Measurements from ENCODE around the gene INPP5B.

DNA sequence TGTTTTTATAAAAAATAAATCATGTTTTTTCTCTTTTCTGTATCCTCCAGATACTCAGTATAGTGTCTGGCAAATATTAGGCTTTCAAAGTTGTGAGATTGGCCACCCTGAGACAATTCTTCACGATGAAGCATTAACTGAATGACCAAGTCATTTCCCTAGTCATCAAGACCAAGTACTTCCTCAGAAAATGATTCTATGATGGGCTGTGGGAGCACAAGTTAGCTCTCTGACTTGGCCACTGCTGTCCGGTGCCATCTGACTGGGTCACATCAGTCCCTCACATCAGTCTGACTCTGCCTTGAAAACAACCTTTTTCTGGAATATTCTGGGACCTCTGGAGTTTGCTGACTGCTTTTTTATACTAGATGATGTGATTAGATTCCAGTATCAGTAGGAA, 125.4 kb downstream of the INPP5B start:
- TF ChIP-seq, protein P1, sequence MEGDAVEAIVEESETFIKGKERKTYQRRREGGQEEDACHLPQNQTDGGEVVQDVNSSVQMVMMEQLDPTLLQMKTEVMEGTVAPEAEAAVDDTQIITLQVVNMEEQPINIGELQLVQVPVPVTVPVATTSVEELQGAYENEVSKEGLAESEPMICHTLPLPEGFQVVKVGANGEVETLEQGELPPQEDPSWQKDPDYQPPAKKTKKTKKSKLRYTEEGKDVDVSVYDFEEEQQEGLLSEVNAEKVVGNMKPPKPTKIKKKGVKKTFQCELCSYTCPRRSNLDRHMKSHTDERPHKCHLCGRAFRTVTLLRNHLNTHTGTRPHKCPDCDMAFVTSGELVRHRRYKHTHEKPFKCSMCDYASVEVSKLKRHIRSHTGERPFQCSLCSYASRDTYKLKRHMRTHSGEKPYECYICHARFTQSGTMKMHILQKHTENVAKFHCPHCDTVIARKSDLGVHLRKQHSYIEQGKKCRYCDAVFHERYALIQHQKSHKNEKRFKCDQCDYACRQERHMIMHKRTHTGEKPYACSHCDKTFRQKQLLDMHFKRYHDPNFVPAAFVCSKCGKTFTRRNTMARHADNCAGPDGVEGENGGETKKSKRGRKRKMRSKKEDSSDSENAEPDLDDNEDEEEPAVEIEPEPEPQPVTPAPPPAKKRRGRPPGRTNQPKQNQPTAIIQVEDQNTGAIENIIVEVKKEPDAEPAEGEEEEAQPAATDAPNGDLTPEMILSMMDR (conservative IDR thresholded peaks at IDR 0.05; ENCODE audit: low read depth, low read length), result no peak
- TF ChIP-seq EZH2 (IDR thresholded peaks at IDR 0.05; ENCODE audit: low read length, unreplicated experiment) (no peak), EZH2phosphoT487 (IDR thresholded peaks at IDR 0.05; ENCODE audit: borderline replicate concordance, low read length) (no peak)

Data from PC-3 (cell line).